Measurements from ENCODE around the gene FGD5.

FGD5 gene

DNA sequence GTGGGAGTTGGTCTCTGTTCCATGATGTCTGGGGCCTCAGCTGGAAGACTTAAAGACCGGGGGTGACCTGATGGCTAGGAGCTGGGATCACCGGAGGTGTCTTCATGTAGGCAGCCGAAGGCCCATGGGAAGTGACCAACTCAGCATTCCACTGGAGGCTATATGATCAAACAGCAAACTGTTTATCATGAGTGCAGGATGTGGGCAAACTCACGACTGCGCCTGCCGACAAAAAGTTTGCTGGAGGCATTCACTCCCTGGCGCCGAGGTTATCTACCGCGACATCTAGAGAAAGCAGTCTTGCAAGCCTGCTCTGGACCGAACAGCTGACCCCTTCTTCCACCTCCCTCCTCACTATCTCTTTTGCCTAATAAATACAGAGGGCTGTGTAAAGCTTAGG is 65.9 kb downstream of the FGD5 start:
- no peak for TF ChIP-seq CTCF (IDR thresholded peaks at IDR 0.05; ENCODE audit: borderline replicate concordance, control extremely low read depth, extremely low read depth, insufficient read depth, missing control alignments)

DNA sequence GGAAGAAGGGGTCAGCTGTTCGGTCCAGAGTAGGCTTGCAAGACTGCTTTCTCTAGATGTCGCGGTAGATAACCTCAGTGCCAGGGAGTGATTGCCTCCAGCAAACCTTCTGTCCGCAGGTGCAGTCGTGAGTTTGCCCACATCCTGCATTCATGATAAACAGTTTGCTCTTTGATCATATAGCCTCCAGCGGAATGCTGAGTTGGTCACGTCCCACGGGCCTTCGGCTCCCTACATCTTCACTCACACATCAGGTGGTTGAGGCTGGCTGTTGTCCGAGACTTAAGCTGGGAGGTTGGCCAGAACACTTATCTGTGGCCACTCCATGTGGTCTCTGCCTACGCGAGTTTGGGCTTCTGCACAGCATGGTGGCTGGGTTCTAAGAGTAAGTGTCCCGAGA is 66.5 kb downstream of the FGD5 start:
- in situ Hi-C loops (cut with MboI; ENCODE audit: low sequenced_read_pairs, unreplicated experiment), result no loop called here
- no peak for DNase-seq (ENCODE audit: low spot score)
- TF ChIP-seq CTCF (IDR thresholded peaks at IDR 0.05; ENCODE audit: borderline replicate concordance, control extremely low read depth, extremely low read depth, insufficient read depth, missing control alignments), result no peak

More for the DNA sequence above, 65.9 kb downstream of the FGD5 start:
- no peak for DNase-seq (ENCODE audit: low spot score)
- in situ Hi-C loops (cut with MboI; ENCODE audit: low sequenced_read_pairs, unreplicated experiment), result no loop called here

DNA sequence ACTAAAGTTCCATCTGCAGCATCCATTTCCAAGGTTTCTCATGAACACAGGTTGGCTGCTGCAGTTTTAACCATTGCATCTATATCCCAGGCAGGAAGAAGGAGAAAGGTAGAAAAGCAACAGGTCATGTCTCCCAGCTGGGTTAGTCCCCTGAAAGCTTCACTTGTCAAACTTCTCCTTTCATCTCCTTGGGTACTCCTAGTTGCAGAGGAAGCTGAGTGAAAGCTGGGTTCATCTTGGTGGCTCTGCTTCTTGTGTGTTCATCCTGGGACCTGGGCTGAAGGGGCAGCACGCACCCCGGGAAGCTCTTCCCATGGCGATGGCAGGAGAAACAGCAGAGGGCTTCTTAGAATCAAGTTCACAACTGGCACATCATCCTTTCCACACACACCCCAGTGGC is 67.3 kb downstream of the FGD5 start:
- no peak for TF ChIP-seq CTCF (IDR thresholded peaks at IDR 0.05; ENCODE audit: borderline replicate concordance, control extremely low read depth, extremely low read depth, insufficient read depth, missing control alignments)
- in situ Hi-C loops (cut with MboI; ENCODE audit: low sequenced_read_pairs, unreplicated experiment), result no loop called here
- no peak for DNase-seq (ENCODE audit: low spot score)

DNA sequence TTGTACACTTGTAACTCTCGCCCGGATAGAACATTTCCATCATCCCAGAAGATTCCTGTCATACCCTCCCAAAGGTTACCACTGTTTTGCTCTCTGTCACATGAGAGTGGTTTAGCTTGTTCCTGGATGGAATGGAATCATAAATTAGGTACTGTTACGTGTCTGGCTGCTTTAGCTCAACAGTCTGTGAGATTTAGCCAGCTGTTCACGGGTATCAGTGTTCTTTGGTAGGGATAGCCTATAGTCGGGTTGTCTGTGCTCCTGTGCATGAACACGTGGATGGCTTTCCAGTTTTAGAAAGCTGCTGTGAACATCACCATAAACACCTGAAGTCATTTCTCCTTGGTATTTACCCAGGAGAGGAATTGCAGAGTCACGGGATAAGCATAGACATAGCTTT is 70.4 kb downstream of the FGD5 start:
- no peak for DNase-seq (ENCODE audit: low spot score)
- in situ Hi-C loops (cut with MboI; ENCODE audit: low sequenced_read_pairs, unreplicated experiment), result no loop called here
- TF ChIP-seq CTCF (IDR thresholded peaks at IDR 0.05; ENCODE audit: borderline replicate concordance, control extremely low read depth, extremely low read depth, insufficient read depth, missing control alignments), result no peak

GRCh38 chr3:14889943-14890342 is 71.2 kb downstream of the FGD5 start:
- in situ Hi-C loops (cut with MboI; ENCODE audit: low sequenced_read_pairs, unreplicated experiment), result no loop called here
- DNase-seq (ENCODE audit: low spot score), result no peak
- no peak for TF ChIP-seq CTCF (IDR thresholded peaks at IDR 0.05; ENCODE audit: borderline replicate concordance, control extremely low read depth, extremely low read depth, insufficient read depth, missing control alignments)

DNA sequence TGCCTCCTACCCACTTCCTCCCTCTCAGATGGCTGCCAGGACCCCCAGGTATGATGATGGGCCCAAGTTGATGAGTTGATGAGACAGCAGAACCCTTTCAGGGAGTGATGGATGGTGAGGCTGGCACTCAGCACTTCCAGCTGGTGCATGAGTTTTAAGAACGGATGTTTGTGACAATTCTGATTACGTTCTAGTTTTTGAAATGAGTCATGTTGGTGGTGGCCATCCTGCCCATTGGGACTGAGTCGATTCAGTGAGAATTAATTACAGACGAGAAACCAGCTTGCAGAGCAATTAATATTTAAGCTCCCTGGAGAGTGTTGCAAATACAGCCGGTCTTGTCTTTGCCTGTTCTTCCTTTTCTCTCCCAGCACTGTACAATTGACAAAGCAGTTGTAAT is 71.7 kb downstream of the FGD5 start:
- DNase-seq (ENCODE audit: low spot score), result no peak
- no peak for TF ChIP-seq CTCF (IDR thresholded peaks at IDR 0.05; ENCODE audit: borderline replicate concordance, control extremely low read depth, extremely low read depth, insufficient read depth, missing control alignments)
- in situ Hi-C loops (cut with MboI; ENCODE audit: low sequenced_read_pairs, unreplicated experiment), result no loop called here
